IPS-20b (cell line): ENCODE measurements around the gene SLC66A1.

Experiments used
- H3K27ac ChIP-seq: one replicate; pipeline ENCODE4 v1.5.1; 2013; ENCODE audit warnings: low read length
- H3K27me3 ChIP-seq: 2 replicates; pipeline ENCODE4 v1.6.1; 2013; ENCODE audit warnings: mild to moderate bottlenecking, low read length, inconsistent platforms; ENCODE audit not compliant: insufficient read depth
- H3K36me3 ChIP-seq: 2 replicates; pipeline ENCODE4 v1.6.1; 2013; ENCODE audit warnings: low read depth, mild to moderate bottlenecking, inconsistent platforms, low read length, moderate library complexity; ENCODE audit not compliant: insufficient read depth
- H3K4me1 ChIP-seq: 2 replicates; pipeline ENCODE4 v1.6.1; 2013; ENCODE audit warnings: mild to moderate bottlenecking, control low read depth, inconsistent platforms, low read length, moderate library complexity; ENCODE audit not compliant: insufficient read depth
- H3K4me3 ChIP-seq: 2 replicates; pipeline ENCODE4 v1.5.1; 2013; ENCODE audit warnings: mild to moderate bottlenecking, low read length, inconsistent platforms
- H3K9ac ChIP-seq: 2 replicates; pipeline ENCODE4 v1.6.1; 2013; ENCODE audit warnings: low read depth, mild to moderate bottlenecking, inconsistent platforms, low read length, moderate library complexity
- H3K9me3 ChIP-seq: 2 replicates; pipeline ENCODE4 v1.6.1; 2013; ENCODE audit warnings: mild to moderate bottlenecking, low read depth, low read length, inconsistent platforms; ENCODE audit not compliant: insufficient read depth

The SLC66A1 gene

GRCh38 chr1:19348441-19349198 lies 36.5 kb downstream of the SLC66A1 start:
- Histone ChIP-seq H3K9me3 (no peaks in the 10 kb centered on the region), H3K36me3 (peaks cover 66% of the 10 kb centered on the region), H3K4me3 (no peak overlapping the region), H3K27ac (no peak overlapping the region), H3K4me1 (peaks cover 7% of the 10 kb centered on the region; the same call in 1 of the 2 replicates), H3K27me3 (no peaks in the 10 kb centered on the region), H3K9ac (no peak overlapping the region; the same call in 1 of the 2 replicates)

GRCh38 chr1:19349999-19350398 lies 37.9 kb downstream of the SLC66A1 start:
- Histone ChIP-seq H3K27ac (no peak overlapping the region), H3K9ac (no peak overlapping the region), H3K36me3 (peaks cover 61% of the 10 kb centered on the region)

GRCh38 chr1:19350566-19350965 lies 38.4 kb downstream of the SLC66A1 start:
- Histone ChIP-seq H3K27ac (no peak overlapping the region), H3K27me3 (no peaks in the 10 kb centered on the region), H3K4me1 (peaks cover 20% of the 10 kb centered on the region), H3K9ac (no peak overlapping the region), H3K9me3 (no peaks in the 10 kb centered on the region), H3K4me3 (no peak overlapping the region), H3K36me3 (peaks cover 61% of the 10 kb centered on the region)

More at GRCh38 chr1:19349999-19350398, 37.9 kb downstream of the SLC66A1 start:
- H3K4me3 ChIP-seq = no peak overlapping the region
- no peaks in the 10 kb centered on the region for H3K9me3 ChIP-seq
- H3K27me3 ChIP-seq = no peaks in the 10 kb centered on the region
- peaks cover 20% of the 10 kb centered on the region for H3K4me1 ChIP-seq

- Histone ChIP-seq H3K27me3 (no peaks in the 10 kb centered on the region), H3K36me3 (peaks cover 72% of the 10 kb centered on the region), H3K4me1 (peaks cover 20% of the 10 kb centered on the region), H3K9me3 (no peaks in the 10 kb centered on the region), H3K4me3 (no peak overlapping the region), H3K9ac (no peak overlapping the region), H3K27ac (no peak overlapping the region)
Observed at GRCh38 chr1:19351873-19352272, 39.7 kb downstream of the SLC66A1 start.

GRCh38 chr1:19352839-19353238 lies 40.7 kb downstream of the SLC66A1 start:
- peaks cover 20% of the 10 kb centered on the region for H3K4me1 ChIP-seq
- H3K4me3 ChIP-seq = no peak overlapping the region
- no peaks in the 10 kb centered on the region for H3K27me3 ChIP-seq
- H3K27ac ChIP-seq = no peak overlapping the region
- H3K9me3 ChIP-seq = no peaks in the 10 kb centered on the region
- H3K36me3 ChIP-seq = peaks cover 72% of the 10 kb centered on the region
- H3K9ac ChIP-seq = no peak overlapping the region

- no peaks in the 10 kb centered on the region for H3K27me3 ChIP-seq
- peaks cover 20% of the 10 kb centered on the region for H3K4me1 ChIP-seq
- no peaks in the 10 kb centered on the region for H3K9me3 ChIP-seq
- no peak overlapping the region for H3K9ac ChIP-seq
- H3K27ac ChIP-seq = no peak overlapping the region
- peaks cover 71% of the 10 kb centered on the region for H3K36me3 ChIP-seq
- peak overlapping the region; percentile 28; the same call in 1 of the 2 replicates for H3K4me3 ChIP-seq
Observed at GRCh38 chr1:19353596-19353995, 41.5 kb downstream of the SLC66A1 start.

GRCh38 chr1:19354531-19354981 lies 42.4 kb downstream of the SLC66A1 start:
- Histone ChIP-seq H3K27ac (no peak overlapping the region), H3K27me3 (no peaks in the 10 kb centered on the region), H3K9ac (no peak overlapping the region), H3K9me3 (no peaks in the 10 kb centered on the region), H3K36me3 (peaks cover 61% of the 10 kb centered on the region), H3K4me1 (peaks cover 20% of the 10 kb centered on the region), H3K4me3 (no peak overlapping the region)

- peaks cover 49% of the 10 kb centered on the region for H3K36me3 ChIP-seq
- peaks cover 20% of the 10 kb centered on the region for H3K4me1 ChIP-seq
- H3K9me3 ChIP-seq = no peaks in the 10 kb centered on the region
- H3K9ac ChIP-seq = no peak overlapping the region
- H3K27me3 ChIP-seq = no peaks in the 10 kb centered on the region
- no peak overlapping the region for H3K27ac ChIP-seq
- H3K4me3 ChIP-seq = no peak overlapping the region
Observed at GRCh38 chr1:19356266-19356665, 44.1 kb downstream of the SLC66A1 start.

GRCh38 chr1:19357299-19357986 lies 45.3 kb downstream of the SLC66A1 start:
- no peak overlapping the region for H3K27ac ChIP-seq
- no peak overlapping the region for H3K4me3 ChIP-seq
- peaks cover 37% of the 10 kb centered on the region for H3K36me3 ChIP-seq
- H3K9me3 ChIP-seq = no peaks in the 10 kb centered on the region
- peaks cover 22% of the 10 kb centered on the region for H3K4me1 ChIP-seq
- no peaks in the 10 kb centered on the region for H3K27me3 ChIP-seq
- no peak overlapping the region for H3K9ac ChIP-seq

- Histone ChIP-seq H3K9ac (no peak overlapping the region), H3K4me1 (peaks cover 14% of the 10 kb centered on the region), H3K27ac (no peak overlapping the region), H3K36me3 (peaks cover 33% of the 10 kb centered on the region), H3K4me3 (no peak overlapping the region), H3K27me3 (no peaks in the 10 kb centered on the region), H3K9me3 (no peaks in the 10 kb centered on the region)
Observed at GRCh38 chr1:19358710-19359109, 46.6 kb downstream of the SLC66A1 start.

GRCh38 chr1:19359357-19359756 lies 47.2 kb downstream of the SLC66A1 start:
- Histone ChIP-seq H3K27ac (no peak overlapping the region), H3K36me3 (peaks cover 34% of the 10 kb centered on the region)

GRCh38 chr1:19360016-19360415 lies 47.9 kb downstream of the SLC66A1 start:
- H3K27ac ChIP-seq = no peak overlapping the region
- H3K9me3 ChIP-seq = no peaks in the 10 kb centered on the region
- peaks cover 33% of the 10 kb centered on the region for H3K36me3 ChIP-seq
- no peak overlapping the region for H3K9ac ChIP-seq
- no peaks in the 10 kb centered on the region for H3K27me3 ChIP-seq
- no peak overlapping the region for H3K4me3 ChIP-seq
- peaks cover 3% of the 10 kb centered on the region; the same call in 1 of the 2 replicates for H3K4me1 ChIP-seq

More at GRCh38 chr1:19359357-19359756, 47.2 kb downstream of the SLC66A1 start:
- no peaks in the 10 kb centered on the region for H3K27me3 ChIP-seq
- H3K9ac ChIP-seq = no peak overlapping the region
- peaks cover 8% of the 10 kb centered on the region for H3K4me1 ChIP-seq
- H3K9me3 ChIP-seq = no peaks in the 10 kb centered on the region
- no peak overlapping the region for H3K4me3 ChIP-seq
